ENCODE results near the gene NENF.
"Not testable (repeated sequence)": the region's sequence is repeated elsewhere in the genome, so short reads cannot be mapped to it uniquely, and the experiment has no call there.

The NENF gene

GRCh38 chr1:212432661-212433576, at the start of gene NENF:
Gene NENF (plus strand): TSS chr1:212432920. CDS start chr1:212432944, 24 bp downstream.
- H3K4me3 ChIP-seq (replicated peaks; ENCODE audit: low read depth, low read length), result peak within 1 kb of the TSS; percentile 72
- no peak for TF ChIP-seq CTCF (IDR thresholded peaks at IDR 0.05; ENCODE audit: low read length, missing control alignments)
- DNase-seq (ENCODE audit: low read depth), result peak; percentile 78

- DNase-seq (ENCODE audit: low read depth), result no peak
- no peak for TF ChIP-seq CTCF (IDR thresholded peaks at IDR 0.05; ENCODE audit: low read length, missing control alignments)
- H3K4me3 ChIP-seq (replicated peaks; ENCODE audit: low read depth, low read length), result no peak overlapping the region
Observed at GRCh38 chr1:212386029-212386428, 46.7 kb upstream of the NENF start.

- no peak overlapping the region for H3K4me3 ChIP-seq (replicated peaks; ENCODE audit: low read depth, low read length)
- no peak for TF ChIP-seq CTCF (IDR thresholded peaks at IDR 0.05; ENCODE audit: low read length, missing control alignments)
- no peak for DNase-seq (ENCODE audit: low read depth)
Observed at GRCh38 chr1:212388985-212389716, 43.6 kb upstream of the NENF start.

- not testable (repeated sequence) for DNase-seq (ENCODE audit: low read depth); H3K4me3 ChIP-seq (replicated peaks; ENCODE audit: low read depth, low read length)
Observed at GRCh38 chr1:212395678-212396437, 36.9 kb upstream of the NENF start.

- DNase-seq (ENCODE audit: low read depth), result peak; percentile 6
- no peak for TF ChIP-seq CTCF (IDR thresholded peaks at IDR 0.05; ENCODE audit: low read length, missing control alignments)
- no peak overlapping the region for H3K4me3 ChIP-seq (replicated peaks; ENCODE audit: low read depth, low read length)
Observed at GRCh38 chr1:212396638-212397037, 36.1 kb upstream of the NENF start.

GRCh38 chr1:212397171-212397570, 35.5 kb upstream of the NENF start:
- TF ChIP-seq CTCF (IDR thresholded peaks at IDR 0.05; ENCODE audit: low read length, missing control alignments), result no peak
- no peak overlapping the region for H3K4me3 ChIP-seq (replicated peaks; ENCODE audit: low read depth, low read length)
- no peak for DNase-seq (ENCODE audit: low read depth)

- DNase-seq (ENCODE audit: low read depth), result no peak
- H3K4me3 ChIP-seq (replicated peaks; ENCODE audit: low read depth, low read length), result no peak overlapping the region
- no peak for TF ChIP-seq CTCF (IDR thresholded peaks at IDR 0.05; ENCODE audit: low read length, missing control alignments)
Observed at GRCh38 chr1:212401042-212401441, 31.7 kb upstream of the NENF start.
